NCI-H82 treated with DMSO at 0.1 percent for 48 hours (cell line): ENCODE data around the gene NUBP2.

Source experiments
- DNase-seq: peaks from one replicate; lab custom pipeline; 2025; ENCODE audit not compliant: unreplicated experiment; lab: John Stamatoyannopoulos, UW

NUBP2 gene

DNA sequence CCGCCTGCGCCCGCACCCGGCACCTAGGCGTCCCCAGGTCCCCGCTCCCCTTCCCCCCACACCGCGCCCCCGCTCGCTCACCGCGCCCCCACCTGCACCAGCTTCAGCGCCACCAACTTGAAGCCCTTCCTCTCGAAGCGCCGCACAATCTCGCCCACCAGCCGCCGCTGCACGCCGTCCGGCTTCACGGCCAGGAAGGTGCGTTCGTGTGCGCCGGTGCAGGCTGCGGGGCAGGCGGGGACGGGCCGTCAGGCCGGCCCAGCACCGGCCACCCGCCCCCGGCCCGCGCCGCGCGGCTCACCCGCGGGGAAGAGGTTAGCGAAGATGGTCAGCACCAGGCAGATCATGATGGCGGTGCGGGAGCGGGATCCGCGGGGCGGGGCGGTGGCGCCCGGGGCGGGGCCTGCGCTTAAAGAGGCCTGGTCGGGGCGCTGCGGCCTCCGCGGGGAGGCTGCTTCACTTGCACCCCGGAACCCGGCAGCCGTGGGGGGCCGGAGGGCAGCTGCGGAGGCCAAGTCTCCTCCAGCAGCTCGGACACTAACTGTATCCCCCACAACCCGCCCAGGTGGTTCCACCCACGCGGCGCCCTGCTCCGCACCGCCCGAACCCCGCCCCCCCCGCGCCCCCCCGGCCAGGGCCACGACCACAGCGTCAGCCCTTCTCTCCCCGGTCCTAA lies 11.4 kb upstream of the NUBP2 start, which contains the start of gene NME3:
TSS of gene NME3 (minus strand) at position 356 of the 676 bp plus-strand sequence. CDS start at position 347, 9 bp downstream.
- no peak for DNase-seq

DNA sequence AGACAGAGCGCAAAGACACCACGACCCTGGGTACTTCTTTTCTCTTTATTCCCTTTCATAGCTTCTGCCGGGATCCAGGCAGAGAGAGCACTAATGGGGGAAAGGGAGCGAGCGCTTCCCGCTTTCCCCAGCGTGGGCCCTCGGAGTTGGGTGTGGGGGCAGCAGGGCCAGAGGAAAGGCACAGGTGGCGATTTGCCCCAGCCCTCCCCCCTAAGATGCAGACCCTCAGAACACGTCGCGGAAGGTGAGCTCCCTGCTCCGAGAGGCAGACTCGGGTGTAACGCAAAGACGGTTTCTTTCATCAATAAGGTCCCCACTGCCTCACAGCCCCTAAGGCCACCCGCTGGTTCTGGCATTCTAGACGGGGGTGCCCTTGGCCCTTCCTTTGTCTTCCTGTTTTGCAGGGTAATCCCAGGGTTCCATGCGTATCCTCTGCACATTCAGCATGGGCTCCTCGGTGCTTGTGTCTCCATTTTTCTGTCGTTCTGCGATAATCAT lies 10.8 kb upstream of the NUBP2 start:
- no peak for DNase-seq

DNA sequence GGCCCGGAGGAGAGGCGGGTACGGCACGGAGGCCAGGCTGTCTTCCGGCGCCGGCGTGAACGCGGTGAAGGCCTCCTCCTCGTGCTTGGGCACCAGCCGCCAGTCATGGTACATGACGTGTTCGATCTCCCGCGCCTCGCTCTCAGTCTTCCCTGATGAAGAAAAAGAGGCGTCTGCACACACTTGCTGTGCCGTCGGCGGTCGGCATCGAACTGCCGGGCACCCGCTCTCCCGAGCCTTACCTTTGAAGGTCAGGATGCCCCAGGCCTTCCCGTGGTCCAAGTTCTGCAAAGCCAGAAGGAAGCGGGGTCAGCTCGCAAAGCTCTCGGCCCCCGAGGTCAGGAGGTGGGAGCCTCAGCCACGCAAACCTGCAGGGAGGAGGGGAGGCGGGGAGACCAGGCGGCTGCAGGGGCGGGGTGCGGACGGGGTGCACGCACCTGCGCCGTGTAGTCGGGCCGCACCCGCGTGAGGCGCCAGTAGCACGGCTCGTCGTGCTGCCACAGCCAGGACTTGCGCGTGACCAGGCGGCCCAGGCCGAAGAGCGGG lies 10.3 kb upstream of the NUBP2 start, which contains the start of gene EME2:
TSS of gene EME2 (plus strand) at position 449 of the 546 bp plus-strand sequence. CDS start 418 bp downstream, outside the sequence.
- DNase-seq, result no peak

DNA sequence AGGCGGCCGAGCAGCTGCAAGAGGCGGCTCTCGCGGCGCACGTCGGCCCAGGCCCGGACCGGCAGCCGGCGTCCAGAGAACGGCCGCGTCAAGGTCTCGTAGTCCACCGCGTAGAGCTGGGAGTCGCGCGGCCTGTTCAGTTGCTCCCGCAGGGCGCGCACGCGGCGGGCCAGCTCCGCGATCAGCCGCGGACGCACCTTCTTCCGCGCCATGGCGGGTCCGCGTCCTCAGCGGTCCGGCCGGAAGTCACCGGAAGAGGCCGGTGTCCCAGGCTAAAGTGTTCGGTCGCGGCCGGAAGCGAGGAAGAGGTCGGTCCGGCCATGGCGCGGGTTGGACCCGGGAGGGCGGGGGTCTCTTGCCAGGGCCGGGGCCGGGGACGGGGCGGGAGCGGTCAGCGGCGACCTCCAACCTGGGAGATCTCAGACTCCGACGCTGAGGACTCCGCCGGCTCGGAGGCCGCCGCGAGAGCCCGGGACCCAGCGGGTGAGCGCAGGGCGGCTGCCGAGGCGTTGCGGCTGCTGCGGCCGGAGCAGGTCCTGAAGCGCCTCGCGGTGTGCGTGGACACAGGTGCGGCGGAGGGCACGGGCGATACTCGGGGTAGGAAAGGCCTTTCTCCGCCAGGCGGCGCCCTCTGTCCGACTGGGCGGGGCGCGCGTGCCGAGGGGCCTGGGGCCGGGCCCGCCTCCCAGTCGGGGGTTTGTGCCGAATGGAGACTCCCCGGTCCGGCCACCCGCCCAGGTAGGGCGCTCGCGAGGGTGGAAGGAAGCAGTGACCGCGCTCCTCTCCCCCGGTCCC lies 9.7 kb upstream of the NUBP2 start, which contains the start of gene MRPS34:
TSS of gene MRPS34 (minus strand) at position 227 of the 795 bp plus-strand sequence. CDS start at position 212, 15 bp downstream.
- DNase-seq, result peak; percentile 56

DNA sequence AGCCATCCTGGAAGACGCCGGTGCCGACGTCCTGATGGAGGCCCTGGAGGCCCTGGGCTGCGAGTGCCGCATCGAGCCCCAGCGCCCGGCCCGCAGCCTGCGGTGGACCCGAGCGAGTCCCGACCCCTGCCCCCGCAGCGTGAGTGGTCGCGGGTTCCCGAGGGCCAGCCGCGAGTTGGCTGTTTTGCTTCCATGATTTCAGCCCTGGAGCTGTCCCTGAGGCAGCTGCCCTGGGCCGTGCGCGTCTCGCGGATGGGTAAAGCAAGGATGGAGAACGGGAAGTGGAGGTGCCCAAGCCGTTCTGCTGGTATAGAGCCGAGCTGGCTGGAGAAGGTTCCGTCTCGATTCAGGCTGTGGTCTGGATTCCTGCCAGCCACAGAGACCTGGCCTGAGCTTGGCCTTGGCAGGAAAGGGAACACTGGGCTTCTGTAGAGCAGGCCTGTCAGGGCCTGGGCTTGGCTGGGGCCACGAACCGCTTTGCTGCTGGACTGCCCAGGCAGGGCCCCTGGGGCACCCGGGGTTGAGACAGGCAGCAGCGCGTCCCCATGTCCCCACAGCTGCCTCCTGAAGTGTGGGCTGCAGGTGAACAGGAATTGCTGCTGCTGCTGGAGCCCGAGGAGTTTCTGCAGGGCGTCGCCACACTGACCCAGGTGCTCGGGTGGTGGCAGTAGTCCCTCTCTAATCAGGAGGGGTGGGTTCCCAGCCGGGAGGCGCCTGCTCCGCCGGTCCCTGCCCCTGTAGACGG lies 8.9 kb upstream of the NUBP2 start:
- no peak for DNase-seq

DNA sequence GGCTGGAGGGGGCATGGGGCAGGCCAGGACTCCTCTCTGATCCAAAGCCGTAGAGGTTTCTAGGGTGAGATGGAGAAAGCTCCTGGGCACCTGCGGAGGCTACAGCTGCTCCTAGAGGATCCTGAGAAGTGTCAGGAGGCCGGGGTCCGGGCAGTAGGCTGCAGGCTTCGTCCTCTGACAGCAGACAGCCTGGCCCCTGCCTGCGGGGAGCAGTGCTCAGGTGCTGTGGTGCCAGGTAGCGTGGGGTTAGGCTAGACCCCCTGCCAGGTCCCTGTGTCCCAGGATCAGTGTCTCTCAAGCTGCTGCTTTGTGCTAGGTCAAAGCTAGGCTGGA lies 8.3 kb upstream of the NUBP2 start:
- no peak for DNase-seq

DNA sequence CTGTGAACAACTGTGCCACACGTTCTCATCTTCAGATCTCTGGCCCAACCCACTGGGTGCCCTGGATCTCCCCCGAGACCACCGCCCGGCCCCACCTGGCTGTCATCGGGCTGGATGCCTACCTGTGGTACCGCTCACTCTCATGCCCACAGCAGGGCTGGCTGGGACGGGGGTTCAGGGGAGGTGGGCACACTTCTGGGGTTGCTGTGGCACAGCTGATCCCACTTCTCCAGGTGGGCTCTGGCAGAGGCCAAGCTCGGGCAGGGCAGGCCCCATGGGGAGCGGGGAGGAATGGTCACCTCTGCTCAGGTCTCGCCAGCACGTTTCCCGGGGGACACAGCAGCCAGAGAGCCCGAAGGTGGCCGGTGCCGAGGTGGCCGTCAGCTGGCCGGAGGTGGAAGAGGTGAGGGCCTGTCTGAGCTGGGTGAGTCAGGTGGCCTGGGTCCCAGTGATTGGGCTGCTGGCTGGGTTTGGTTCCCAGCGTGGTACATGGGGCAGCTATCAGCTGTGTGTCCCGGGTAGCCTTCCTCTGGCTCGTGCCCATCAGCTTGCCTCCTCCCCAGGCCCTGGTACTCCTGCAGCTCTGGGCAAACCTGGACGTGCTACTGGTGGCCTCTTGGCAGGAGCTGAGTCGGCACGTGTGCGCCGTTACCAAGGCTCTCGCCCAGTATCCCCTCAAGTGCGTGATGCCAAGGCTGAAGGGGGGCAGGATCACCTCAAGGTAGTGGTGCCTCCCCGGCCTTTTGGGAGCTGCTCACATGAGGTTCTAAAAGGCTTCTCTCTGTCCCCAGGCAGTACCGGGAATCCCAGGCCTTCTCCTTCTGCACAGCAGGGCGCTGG lies 7.5 kb upstream of the NUBP2 start:
- no peak for DNase-seq

DNA sequence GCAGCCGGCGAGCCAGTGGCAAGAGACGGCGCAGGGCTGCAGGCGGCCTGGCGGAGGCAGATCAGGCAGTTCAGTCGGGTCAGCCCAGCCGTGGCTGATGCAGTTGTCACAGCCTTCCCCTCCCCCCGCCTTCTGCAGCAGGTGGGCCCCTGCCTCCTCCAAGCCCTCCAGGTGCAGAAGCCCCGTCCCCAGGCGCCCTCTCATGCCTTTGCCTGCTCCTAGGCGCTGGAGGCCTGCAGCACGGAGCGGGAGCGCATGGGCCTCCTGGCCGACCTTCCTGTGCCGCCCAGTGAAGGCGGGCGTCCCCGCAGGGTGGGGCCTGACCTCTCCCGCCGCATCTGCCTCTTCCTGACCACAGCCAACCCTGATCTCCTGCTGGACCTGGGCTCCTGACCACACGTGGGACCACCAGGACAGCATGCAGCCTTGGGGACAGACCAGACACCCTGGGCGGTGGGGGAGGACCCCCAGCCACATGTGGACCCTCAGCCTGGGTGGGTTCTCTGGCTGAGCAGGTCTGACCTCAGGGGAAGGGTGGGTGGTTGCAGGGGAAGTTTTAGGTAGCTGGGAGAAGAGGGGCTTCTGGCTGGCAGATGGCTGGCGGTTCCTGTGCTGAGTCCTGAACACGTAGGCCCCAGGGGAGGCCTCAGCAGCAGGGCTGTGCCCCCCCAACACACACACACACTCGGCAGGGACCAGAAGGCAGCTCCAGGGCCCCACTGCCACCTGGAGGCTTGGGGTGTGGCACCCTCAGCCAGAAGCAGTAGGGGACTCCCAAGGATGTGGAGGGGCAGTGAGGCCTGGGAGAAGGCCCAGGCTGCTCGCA lies 6.7 kb upstream of the NUBP2 start:
- peak; percentile 4 for DNase-seq

DNA sequence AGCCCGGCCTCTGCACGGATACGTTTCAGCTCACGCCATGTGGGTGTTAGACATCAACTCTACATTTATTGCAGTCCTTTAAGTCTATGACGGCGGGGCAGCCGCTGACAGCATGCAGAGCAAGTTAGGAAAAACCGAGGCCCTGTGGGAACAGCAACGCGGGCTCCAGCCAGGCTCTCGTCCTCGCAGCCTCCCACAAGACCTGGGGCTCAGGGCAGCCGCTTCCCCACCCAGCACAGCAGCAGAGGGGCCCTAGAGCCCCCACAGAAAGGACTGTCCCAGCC lies 6.1 kb upstream of the NUBP2 start:
- DNase-seq, result no peak

DNA sequence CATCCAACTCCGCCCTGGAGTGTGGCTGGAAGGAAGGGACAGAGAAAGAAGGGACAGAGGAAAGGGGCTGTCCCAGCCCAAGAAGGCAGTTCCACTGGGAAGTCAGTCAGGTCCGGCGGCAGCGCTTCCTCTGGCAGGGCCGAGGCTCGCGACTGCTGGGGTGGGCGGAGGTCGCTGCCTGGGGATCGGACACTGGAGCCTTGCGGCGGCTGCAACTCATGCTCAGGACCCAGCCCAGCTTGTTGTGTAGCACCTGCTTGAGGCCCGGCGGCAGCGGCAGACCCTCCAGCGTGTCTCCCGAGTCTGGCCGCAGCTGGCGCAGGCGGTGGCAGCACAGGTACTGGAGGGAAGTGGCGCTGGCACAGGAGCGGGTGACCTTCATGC lies 5.8 kb upstream of the NUBP2 start:
- no peak for DNase-seq

DNA sequence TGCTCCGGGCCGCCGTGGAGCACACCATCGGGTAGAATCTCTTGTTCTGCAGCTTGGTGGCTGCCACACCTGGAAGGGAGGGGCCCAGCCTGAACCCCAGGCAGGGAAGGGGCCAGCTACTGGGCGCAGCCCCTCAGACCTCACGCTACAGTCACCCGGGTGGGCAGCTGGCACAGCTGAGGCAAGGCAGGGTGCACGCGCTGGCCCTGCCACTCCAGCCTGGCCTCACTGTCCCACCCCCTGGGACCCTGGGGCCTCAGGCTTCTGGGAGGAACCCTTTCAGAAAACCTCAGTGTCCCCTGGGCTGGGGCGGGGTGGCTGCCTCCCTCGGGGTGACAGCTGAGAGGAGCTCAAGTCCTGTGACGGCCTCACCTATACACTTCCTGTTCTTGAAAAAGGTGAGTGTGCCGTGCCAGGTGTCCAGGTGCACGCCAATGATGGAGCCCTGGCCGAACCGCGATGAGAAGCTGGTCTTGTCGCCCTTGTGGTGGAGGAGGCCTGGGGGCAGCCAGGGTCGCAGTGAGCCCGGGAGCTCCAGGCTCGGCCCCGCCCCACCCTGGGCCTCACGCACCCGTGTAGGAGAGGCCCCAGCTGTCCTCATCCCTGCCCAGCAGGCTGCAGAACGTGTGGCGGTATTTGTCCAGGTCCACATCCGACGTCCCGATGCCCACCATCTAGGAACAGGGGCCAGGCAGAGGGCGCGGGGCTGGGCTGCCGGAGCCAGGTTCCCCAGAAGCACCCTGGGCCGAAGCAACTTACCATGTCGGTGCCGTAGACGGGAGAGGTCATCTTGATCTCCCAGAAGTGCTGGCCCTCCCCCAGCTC lies 5.2 kb upstream of the NUBP2 start:
- DNase-seq, result no peak

DNA sequence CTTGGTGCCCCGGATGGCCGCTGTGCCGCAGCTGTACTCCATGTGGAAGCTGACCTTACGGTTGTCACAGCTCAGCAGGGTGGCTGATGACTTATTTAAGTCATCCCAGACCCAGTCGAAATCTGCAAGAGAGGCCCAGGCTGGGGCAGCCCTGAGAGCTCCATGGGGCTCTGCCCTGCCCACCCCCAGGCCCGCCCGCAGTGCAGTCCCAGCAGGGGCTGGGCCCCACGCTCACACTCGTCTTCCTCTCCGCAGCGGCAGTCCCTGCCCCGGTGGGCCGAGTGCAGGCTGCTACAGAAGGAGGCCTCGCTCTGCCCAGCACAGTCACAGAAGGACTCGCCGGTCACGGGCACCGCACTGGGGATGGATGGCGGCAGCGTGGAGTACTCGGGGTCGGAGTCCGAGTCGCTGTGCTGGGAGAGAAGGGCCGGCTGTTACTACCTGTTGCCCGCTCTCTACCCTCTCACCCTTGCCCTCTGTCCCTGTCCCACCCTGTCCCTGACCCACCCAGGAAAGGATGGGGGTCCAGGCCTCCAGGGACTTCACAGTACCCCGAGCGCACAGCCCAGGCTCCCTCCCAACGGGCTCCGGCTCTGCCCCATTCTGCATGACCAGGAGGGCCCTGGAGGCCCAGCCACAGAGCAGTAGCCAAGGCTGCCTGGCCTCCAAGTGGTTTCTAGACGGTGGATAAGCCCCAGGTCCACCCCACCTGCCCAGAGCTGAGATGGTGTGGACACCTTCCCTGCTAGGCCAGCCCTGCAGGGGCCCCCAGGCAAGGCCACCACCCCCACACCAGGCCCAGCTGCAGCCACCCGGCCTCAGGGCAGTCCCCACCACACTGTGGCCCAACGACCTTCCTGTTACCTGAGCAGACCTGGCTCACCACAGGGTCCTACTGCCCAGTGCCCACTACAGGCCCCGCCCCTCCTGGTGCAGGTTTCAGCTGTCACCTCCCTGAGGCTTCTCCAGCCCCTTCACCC lies 4.3 kb upstream of the NUBP2 start:
- DNase-seq, result no peak

DNA sequence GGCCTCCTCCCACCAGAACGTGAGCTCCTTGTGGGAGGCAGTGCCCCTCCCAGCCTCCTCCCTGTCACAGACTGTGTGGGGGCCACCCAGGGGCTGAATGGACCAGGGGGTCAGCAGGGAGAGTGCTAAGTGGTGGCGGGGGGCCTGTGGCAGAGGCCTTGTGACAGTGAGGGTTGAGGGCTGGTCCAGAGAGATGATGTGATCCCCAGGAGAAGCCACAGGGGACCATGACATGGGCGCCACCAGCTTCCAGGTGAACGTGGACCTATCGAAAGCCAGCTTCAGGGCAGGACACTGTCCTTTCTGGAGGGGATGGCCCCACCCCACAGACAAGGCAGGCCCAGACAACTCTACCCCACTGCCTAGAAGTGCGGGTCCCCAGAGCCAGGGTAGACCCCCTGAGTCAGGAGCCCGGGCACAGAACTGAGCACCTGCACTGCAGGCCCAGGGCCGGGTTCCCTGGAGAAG lies 3.5 kb upstream of the NUBP2 start:
- no peak for DNase-seq

DNA sequence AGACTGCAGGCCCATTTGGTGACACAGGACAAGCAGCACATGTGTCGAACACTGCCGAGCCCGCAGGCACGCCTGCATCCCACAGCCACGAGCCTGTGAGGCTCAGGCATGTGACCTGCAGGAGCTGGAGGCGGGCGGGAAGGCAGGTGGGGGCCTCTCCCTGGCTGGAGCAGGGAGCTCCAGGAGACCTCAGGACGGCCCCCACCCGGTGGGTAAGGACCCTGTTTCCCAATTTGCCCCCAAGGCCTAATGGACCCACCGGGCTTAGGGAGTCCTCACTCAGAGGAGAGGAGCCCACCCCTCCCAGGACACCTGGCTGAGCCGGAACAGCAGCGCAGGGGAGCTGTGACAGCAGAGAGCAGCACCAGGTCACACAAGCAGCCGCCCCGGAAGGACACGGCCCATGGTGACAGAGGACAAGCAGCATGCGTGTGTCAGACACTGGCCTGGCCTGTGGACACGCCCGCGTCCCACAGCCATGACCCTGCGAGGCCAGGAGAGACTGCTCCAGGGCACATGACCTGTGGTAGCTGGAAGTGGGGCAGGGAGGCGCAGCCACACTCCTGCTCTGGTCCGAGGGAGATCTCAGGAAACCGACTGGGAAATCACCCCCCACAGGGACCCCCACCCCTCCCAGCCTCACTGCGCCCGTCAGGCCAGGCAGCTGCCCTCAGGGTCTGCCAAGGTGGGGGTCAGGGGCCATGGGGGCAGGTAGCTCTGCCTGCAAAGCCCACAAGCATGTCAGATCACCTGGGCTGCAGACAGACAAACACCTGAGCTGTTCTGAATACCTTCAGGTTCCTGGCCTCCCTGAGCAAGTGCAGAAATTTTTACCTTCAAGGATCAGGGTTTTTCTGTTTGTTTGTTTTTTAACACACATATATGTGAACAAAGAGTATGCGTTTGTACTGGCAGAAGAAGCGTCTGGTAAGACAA lies 2.8 kb upstream of the NUBP2 start:
- no peak for DNase-seq

DNA sequence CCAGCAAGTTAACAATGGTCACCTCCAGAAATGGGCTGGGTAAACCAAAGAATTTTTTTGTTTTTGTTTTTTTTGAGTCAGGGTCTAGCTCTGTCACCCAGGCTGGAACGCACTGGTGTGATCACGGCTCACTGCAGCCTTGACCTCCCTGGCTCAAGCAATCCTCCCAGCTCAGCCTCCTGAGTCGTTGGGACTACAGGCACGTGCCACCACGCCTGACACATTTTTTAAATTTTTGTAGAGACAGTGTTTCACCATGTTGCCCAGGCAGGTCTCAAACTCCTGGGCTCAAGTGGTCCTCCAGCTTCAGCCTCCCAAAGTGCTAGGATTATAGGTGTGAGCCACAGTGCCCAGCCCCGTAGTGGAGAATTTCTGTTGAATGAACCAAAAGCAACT lies 2.1 kb upstream of the NUBP2 start:
- no peak for DNase-seq

DNA sequence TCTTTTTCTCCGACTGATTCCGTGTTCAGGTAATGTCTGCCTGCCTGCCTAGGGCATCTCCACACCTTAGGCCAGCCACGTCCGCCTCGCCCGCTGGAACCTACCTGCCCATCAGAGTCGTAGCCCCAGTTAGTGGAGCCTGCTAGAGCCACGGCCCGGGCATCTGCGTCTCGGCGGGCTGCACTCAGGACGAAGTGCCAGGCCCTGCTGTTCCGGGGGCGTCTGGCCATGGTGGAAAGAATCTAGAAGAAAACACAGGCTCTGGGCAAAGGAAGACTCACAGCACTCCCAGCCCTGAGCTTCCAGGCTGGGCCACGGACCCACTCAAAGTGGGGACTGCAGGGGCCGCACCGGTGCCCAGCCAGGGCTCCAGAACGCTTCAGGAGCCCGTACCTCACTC lies 1.5 kb upstream of the NUBP2 start:
- no peak for DNase-seq
